Sciatic nerve (tissue), 2 donors: ENCODE measurements around the gene CDC45. TPM values are rescaled to one million over a fixed set of nuclear protein-coding genes. Genes with fewer than 3 reads are reported as not detected.

Source experiments
- ATAC-seq: fragments of 200-7000 bp; cut with Tn5 transposase; one replicate; pipeline ENCODE4 v1.9.1; 2020; ENCODE audit warnings: mild to moderate bottlenecking, moderate library complexity
- DNase-seq: peaks from one replicate; pipeline ENCODE4 v3.0.0-alpha.2; 2020; ENCODE audit warnings: low spot score
- intact Hi-C: fragments of 100-400 bp; cut with DNase I; formaldehyde crosslinking; loops from one replicate; pipeline ENCODE4 v1.14.2; 2022
- total RNA-seq: library from RNA; stranded (reverse); fragmentation: NEBNext Ultra II Directional; extraction: Animal tissue kit (Norgen Biotek cat#: 25700); gene quantifications from one replicate; pipeline ENCODE4 v1.2.1, GENCODE V29; 2021
- donor health status: DM: no; HTN: no; CAD: no.
- donor health status: DM: no; HTN: no; CAD: no.

CDC45 gene
- total RNA-seq, 1 donor from 2014 or later = not detected

DNA sequence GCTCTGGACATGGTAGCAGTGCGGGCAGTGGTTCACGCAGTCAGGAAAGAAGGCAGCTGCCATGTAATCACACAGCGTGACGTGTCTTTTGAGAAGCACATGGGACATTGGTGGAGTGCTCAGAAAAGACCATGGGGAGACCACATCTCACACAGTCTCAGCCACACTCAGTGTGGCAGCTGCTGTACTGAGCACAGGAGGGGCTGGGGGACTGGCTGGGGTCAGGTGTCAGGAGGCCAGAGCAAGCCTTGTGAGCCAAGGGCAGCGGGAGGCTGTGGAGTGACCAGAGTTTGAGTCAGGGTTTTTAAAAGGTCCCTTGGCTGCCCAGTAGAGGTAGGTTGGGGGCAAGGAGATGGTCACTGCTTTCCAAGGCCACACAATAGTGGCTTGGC, 26.0 kb downstream of the CDC45 start:
- ATAC-seq (no peak), DNase-seq (no peak)
- intact Hi-C loops = no loop called here

DNA sequence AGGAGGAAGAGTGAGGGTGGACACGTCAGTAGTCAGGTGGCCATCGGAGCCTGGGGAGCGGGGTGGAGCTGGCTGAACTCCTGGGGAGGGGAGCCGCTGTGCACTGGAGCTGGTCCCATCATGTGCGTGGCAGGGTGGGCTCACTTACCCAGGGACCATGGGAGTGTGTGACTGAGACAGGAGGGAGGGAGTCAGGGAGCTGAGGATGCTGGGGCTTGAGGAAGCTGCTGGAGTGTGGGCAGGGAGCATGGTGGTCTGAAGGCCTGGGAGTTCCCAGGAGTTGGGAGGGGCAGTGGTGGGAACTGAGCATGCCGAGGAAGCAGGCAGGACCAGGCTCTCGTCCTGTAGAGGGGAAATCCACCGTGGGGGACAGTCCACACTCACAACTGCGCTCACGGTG, 26.5 kb downstream of the CDC45 start:
- ATAC-seq = no peak
- intact Hi-C loops = no loop called here
- no peak for DNase-seq

DNA sequence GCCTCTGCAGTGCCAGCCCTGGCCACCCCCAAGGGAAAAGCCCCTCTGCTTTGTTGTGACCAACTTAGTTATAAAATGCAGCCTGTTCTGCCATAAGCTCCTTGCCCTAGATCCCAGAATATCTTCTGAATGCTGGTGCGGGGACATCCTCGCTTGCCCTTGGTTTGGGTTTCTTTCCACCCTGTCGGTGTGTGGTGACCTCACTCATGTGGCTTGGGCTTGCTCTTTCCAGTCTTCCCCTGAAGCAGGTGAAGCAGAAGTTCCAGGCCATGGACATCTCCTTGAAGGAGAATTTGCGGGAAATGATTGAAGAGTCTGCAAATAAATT, 27.8 kb downstream of the CDC45 start:
- DNase-seq = no peak
- ATAC-seq = no peak
- intact Hi-C loops = no loop called here

DNA sequence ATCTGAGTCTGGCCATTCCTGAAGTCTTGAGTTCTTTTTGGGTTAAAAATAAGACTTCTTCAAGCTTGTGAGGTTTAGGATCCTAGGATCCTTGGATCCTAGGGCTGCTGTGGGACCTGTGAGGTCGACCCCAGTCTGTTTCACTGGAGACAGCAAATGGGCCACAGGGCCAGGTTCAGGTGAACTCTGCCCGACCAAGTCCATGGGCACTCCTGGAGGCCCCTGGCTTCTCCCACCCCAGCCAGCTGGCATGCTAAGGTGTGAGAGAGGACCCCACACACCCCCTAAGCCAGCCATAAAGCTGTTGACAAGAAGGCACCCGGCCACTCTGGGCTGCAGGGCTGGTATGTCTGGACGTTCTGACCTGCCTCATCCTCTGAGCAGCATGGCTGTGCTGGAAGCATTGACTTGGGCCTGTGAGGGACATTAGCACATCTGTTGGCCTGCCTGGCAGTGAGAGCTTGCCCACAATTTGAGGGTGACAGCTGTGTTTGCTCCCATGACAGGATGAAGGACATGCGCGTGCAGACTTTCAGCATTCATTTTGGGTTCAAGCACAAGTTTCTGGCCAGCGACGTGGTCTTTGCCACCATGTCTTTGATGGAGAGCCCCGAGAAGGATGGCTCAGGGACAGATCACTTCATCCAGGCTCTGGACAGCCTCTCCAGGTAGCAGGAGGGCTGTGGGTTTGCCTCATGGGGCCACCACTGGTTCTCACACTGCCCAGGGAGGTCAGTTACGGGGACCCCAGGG, 28.5 kb downstream of the CDC45 start:
- no peak for ATAC-seq
- DNase-seq = no peak
- intact Hi-C loops = no loop called here

DNA sequence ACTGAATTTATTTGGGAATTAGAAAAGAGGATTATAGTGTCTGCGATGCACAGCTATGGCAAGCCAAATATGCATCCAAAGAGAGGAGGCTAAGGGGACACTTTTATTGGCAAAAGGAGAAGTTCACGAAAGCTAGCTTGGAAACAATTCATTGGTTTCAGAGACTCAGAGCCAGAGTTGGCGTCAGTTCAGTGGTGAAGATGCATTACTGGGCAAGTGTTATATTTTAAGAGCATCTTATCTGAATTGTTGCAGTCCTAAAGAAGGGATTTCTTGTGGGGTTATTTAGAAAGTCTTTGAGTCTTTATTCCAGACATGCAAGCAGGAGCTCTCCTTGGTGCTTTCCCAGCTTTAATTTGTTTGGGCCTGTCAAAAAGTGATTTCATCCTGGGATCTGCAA, 29.5 kb downstream of the CDC45 start:
- DNase-seq (no peak), ATAC-seq (no peak)
- intact Hi-C loops = no loop called here

DNA sequence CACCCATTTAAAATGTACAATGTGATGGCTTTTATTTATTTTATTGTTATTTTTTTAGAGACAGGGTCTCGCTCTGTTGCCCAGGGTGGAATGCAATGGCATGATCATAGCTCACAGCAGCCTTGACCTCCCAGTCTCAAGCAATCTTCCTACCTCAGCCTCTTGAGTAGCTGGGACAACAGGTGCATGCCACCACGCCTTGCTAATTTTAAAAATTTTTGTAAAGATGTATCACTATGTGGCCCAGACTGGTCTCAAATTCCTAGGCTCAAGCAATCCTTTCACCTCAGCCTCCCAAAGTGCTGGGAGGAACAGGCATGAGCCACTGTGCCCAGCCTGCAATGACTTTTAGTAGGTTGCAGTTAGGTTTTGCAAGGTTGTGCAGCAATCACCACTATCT, 30.2 kb downstream of the CDC45 start:
- ATAC-seq = no peak
- DNase-seq = no peak
- intact Hi-C loops = no loop called here

DNA sequence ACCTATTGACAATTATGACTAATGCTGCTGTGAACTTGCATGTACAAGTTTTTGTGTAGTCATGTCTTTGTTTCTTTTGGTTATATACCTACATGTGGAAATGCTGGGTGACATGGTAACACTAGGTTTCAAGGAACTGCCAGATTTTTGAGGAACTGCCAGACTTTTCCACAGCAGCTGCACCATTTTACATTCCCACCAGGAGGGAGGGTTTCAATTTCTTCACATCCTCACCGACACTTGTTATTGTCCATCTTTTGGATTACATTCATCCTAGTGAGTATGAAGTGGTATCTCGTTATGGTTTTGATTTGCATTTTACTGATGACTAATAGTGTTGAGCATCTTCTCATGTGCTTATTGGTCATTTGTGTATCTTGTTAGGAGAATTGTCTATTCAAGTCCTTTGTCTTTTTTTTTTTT, 31.2 kb downstream of the CDC45 start:
- ATAC-seq (no peak), DNase-seq (no peak)
- intact Hi-C loops = no loop called here

DNA sequence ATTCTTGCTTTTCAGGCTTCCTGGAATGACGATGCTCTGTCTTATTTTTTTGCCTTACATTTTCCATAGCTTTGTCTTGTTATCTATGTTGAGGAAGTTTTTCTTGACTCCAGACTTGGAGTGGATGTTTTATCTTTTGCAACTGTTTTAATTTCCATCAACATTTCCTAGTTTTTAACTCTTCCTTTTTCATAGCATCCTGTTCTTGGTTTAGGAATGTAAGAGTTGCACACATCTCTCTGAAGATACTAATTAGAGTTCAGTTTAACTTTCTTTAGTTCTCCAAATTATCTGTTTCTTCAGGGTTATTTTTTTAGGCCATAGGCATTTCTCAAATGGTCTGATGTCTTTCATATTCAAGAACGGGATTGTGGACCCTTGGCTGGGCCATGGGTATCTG, 34.1 kb downstream of the CDC45 start:
- DNase-seq = no peak
- no peak for ATAC-seq
- intact Hi-C loops = no loop called here

DNA sequence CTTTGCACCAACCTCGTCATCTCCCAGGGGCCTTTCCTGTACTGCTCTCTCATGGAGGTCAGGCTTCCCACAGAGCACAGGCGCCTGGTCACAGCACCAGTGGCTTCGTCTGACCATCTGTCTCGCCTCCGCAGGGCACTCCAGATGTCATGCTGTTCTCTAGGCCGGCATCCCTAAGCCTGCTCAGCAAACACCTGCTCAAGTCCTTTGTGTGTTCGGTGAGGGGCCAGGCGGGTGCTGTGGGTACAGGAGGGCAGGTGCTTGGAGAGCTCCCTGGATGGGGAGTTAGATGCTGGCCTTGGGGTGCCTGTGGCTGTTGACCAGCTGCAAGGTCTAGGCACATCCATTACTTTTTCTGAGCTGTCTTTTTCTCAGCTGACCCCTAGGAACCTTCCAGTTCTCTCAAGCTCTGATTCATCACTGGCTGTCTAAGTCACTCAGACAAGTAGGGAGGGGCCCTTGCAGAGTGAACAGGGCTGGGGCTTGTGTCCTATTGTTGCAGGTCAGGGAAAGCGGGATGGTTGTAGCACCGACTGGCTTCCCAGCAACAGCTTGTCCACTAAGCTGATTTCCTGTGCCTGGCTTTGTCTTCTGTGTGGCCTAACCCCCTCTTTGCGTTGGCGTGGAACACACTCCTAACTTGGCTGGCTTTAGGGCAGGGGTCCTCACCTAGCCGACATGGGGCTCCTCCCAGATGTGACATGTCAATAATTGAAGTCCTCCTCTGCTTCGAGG, 35.3 kb downstream of the CDC45 start:
- ATAC-seq (no peak), DNase-seq (no peak)
- intact Hi-C loops = no loop called here

DNA sequence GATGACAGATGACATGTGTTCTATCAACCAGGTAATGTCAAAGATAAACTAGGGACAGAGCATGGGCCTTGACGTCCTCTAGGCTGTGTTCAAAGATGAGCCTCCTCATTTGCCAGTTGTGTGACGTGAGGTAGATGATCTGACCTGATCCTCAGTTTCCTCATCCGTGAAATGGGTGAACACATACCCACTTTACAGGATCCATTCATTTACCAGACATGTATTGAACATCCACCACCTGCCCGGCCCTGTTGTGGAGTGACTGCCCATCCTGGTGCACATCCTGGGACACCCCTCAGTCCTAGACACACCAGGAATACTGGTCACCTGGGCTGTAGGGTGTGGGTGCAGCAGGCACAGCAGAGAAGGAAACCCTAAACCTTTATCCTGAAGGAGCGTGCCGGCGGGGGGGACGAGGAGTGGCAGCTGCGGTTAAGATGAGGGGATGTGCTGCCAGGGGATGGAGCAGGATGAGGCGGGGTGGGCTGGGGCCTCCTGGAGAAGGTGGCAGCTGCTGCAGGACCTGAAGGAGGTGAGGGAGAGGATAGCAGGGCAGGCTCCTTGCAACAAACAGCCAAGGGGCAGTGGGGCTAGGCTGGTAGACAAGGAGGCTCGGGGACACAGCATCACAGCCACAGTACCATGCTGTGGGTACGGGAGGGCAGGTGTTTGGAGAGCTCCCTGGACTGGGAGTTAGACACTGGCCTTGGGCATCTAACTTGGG, 36.1 kb downstream of the CDC45 start:
- ATAC-seq (no peak), DNase-seq (no peak)
- intact Hi-C loops = no loop called here

DNA sequence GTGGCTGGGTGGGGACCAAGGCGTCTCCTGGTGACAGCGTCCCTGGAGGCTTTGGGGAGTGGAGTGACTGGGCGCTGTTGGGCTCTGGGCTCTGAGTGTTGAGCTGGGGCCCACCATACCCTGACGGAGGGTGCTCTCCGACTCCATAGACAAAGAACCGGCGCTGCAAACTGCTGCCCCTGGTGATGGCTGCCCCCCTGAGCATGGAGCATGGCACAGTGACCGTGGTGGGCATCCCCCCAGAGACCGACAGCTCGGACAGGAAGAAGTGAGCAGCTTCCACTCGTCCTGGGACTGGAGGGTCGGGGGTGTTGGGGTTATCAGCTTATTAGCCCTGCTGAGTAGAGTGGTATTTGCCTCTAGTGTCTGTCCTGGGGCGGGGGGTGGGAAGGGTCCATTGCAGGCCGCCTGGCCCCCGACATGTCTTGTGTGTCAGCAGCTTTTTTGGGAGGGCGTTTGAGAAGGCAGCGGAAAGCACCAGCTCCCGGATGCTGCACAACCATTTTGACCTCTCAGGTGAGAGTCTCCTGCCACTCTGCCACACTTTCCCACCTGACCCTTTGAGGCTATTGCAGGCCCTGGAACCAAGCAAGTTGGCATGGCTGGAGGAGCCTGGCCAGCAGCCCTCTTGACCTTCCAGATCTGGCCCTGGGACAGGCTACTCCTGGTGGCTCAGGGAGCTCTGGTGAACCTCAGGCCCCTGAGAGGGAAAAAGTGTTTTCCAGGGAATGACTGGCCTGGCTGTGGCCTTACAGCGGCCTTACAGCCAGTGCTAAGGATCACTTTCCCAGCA, 36.9 kb downstream of the CDC45 start:
- DNase-seq (no peak), ATAC-seq (no peak)
- intact Hi-C loops = no loop called here

DNA sequence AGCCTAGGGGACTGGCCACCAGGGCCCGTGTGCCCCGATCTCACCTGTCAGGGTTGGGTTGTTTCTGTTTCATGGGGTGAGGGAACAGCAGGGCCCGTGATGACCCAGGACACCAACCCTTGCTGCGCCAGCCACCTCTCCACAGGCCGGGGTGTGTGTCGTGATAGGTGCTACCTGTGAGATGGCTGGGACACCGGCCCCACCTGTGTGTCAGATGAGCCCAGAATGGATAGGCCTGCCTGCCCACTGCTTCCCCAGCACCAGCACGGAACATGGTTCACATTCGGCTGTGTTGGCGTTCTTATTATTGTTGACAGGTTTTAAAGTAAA, 37.4 kb downstream of the CDC45 start:
- ATAC-seq = no peak
- intact Hi-C loops = no loop called here
- DNase-seq = no peak

DNA sequence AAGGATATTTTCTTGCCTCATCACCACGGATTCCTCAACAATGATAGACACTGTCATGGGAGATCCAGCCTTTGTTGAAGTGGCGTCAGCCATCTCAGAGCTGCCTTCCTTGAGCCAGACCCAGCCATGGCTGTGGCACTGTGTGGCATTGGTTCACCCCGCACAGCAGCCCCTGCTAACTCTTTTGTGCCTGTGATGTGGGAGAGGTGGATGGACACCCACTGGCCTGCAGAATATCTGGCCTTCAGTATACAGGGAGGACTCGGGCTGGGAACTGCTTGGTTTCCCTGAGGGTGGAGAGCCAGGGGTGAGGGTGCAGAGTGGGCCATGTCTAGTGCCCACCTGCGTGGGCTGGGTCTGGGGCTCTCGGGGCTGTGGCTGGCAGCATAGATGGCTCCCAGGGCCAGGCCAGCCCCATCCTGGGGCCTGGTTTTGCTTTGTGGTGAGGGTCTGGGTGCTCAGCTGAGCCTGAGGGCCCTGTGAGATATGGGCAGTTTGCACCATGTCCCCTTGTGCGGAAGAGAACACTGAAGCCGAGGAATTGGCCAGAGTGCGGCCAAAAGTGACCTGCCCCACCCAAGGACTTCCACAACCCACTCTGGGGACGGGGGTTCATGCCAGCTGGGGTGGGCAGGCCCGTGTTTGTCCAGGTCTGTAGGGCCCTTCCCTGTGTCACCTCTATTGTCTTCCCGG, 38.3 kb downstream of the CDC45 start:
- ATAC-seq (no peak), DNase-seq (no peak)
- intact Hi-C loops = no loop called here

DNA sequence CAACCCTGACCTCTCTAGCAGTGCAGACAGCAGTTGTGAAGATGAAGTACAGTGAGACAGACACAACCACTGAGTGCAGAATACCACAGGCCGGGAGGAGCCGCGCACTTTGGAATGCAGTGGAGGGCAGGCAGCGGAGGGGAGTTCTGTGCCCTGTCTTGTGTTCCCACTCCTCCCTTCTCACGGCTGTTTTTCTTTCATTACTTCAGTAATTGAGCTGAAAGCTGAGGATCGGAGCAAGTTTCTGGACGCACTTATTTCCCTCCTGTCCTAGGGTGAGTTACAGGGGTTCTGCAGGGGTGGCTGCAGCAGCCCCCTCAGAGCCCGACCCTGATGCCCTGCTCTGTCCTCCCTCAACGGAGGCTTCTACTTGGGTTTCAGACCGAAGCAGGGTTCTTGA, 38.9 kb downstream of the CDC45 start:
- DNase-seq (no peak), ATAC-seq (no peak)
- intact Hi-C loops = no loop called here

DNA sequence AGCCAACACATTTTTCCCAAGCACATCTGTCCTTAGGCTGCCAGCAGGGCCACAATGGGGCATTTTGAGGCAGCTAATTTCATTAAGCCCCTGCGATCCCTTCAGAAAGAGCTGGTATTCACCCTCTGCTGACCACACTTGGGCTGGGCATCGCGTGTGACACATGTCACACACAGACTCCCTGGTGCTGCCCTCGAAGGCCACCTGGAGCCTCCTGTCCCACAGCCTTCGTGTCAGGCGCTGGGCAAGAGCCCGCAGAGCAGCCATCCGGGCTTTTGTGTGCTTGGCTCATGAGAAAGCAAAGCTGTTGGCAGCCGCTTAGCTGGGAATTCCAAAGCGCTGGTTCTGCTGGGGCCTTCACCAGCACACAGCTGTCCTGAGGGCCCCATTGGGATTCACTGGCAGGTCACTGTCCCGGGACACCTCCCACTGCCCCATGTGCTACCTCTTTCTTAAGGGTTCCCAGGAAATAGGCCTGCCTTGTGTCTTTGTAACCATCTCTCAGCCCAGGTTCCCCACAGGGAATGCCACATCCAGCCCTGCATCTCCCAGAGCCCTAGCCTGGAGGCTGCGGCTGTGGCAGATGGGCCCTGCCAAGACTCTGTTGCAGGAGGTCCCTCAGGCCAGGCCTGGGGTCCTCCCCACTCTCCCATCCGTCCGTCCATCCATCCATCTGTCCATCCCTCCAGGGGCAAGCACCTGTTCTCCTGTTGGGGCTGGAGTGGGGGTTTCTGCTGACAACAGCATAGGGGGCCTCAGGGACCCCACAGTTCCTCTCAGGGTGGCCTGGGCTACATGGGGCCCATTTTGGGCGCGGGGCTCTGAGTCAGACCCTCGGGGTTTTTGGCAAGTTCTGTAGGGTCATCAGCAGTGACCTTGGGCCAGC, 39.6 kb downstream of the CDC45 start:
- DNase-seq = no peak
- intact Hi-C loops = no loop called here
- ATAC-seq = no peak

DNA sequence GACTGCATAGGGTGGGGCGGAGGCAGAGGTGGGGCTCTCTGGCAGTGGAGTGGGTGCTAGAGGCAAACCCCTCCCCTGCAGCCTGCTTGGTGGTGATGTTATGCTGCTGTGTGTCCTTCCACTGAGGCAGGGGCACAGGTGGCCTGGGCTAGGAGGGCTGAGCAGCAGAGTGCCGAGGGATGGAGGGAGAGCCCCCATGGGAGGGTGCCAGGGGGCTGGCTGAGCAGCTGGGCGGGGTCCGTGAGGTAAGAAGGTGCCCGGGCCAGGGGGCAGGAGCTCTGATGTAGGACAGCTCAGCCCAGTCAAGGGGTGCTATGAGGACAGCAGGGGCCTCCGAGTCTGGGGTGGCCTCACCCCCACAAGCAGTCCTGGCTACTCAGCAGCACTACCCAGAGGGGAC, 40.3 kb downstream of the CDC45 start:
- DNase-seq (no peak), ATAC-seq (no peak)

DNA sequence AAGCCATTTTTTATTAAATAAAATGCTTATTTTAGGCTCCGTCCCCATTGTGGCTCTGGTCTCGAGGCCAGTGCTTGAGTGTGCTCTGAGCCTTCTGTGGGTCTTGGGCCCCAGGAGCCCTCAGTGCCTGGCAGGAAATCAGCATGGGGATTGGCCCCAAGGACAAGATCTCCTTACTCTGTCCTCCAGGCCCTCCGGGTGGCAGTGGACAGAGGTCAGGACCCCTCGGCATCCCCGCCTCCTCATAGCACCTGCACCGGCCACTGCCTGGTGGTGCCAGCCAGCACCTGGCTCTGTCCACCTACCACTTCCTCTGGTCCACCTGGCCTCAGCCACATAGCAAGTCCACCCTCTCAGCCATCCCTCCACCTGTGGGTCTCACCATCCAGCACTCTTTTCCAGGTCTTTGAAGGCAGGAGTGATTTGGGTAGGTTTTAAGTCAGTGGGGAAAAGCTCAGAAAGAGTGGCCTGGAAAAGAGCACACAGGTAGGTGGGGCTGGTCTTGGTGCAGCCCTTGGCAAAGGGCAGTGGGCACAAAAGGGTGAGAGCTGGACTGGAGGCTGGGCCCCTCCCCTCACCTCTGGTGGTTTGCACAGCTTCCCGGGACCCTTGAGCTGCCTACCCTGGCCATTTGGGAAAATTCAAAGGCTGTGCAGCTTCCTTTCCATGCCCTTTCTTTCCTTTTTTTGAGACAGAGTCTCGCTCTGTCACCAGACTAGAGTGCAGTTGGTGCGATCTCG, 41.0 kb downstream of the CDC45 start:
- ATAC-seq (no peak), DNase-seq (no peak)
- intact Hi-C loops = no loop called here

More for the DNA sequence above, 40.3 kb downstream of the CDC45 start:
- intact Hi-C loops = no loop called here
